K562 (cell line): ENCODE measurements around the gene OR13A1. TPM values are rescaled to one million over a fixed set of nuclear protein-coding genes. Genes with fewer than 3 reads are reported as not detected.
"Not testable (repeated sequence)": the region's sequence is repeated elsewhere in the genome, so short reads cannot be mapped to it uniquely, and the experiment has no call there.

Source experiments
- ATAC-seq: fragments of 200-7000 bp; cut with Tn5 transposase; 3 replicates; pipeline ENCODE4 v1.9.1; 2020; ENCODE audit warnings: moderate library complexity
- BruUV-seq: library from RNA; stranded (reverse); fragments of 400-500 nt; replicated peaks from 2 replicates; lab custom pipeline; 2021; lab: Mats Ljungman, UMichigan
- CTCF ChIA-PET: fragments of 300-600 bp; formaldehyde crosslinking; extraction: SDS; loops from one replicate; lab custom pipeline; 2021; ENCODE audit warnings: low intra/inter-chr PET ratio; lab: Yijun Ruan, JAX
- POLR2A ChIA-PET: fragments of 300-600, 350-650 bp; sonication (Branson Sonifier 250); formaldehyde crosslinking; extraction: SDS; loops from one replicate; lab custom pipeline; 2021; ENCODE audit warnings: antibody characterized with exemption, inconsistent platforms; lab: Yijun Ruan, JAX
- DNase-seq, 4 experiments: peaks; one replicate each; pipeline versions ENCODE4 v3.0.0 to v3.0.0-alpha.2; 2011 to 2018; ENCODE audit warnings: low spot score in 3 of 4, mixed read lengths in 3 of 4; ENCODE audit errors: extremely low read depth in 1 of 4
- FAIRE-seq: peaks from 2 replicates; lab custom pipeline; 2011; peaks lifted over from hg19 to GRCh38; lab: Jason Lieb, UNC
- H2AFZ ChIP-seq: 2 replicates; pipeline ENCODE4 v1.6.0; 2011; ENCODE audit warnings: low read depth, low read length, control low read depth, inconsistent platforms
- H3K27ac ChIP-seq: fragments of 200-600 bp; 3 replicates; pipeline ENCODE4 v1.8.0; 2011; ENCODE audit warnings: low read depth, mild to moderate bottlenecking, control low read depth, inconsistent platforms, low read length, moderate library complexity, mixed read lengths; ENCODE audit errors: extremely low read depth
- H3K27me3 ChIP-seq, 2 experiments: fragments of 300-600 bp in 1 of 2; 2 replicates in 1 of 2; 3 replicates in 1 of 2; pipeline versions ENCODE4 v1.6.0 to v1.8.0; 2011; ENCODE audit warnings: inconsistent platforms in 2 of 2, low read length in 2 of 2, mild to moderate bottlenecking in 1 of 2, mixed read lengths in 1 of 2, moderate library complexity in 1 of 2; ENCODE audit not compliant: control insufficient read depth in 2 of 2, insufficient read depth in 2 of 2
- H3K36me3 ChIP-seq: fragments of 300-600 bp; 3 replicates; pipeline ENCODE4 v1.8.0; 2011; ENCODE audit warnings: mild to moderate bottlenecking, low read length, inconsistent platforms; ENCODE audit not compliant: control insufficient read depth, insufficient read depth
- H3K4me1 ChIP-seq, 2 experiments: fragments of 200-600 bp in 1 of 2; replicated peaks in 1 of 2; 2 replicates in 1 of 2; 3 replicates in 1 of 2; pipeline versions ENCODE4 v1.5.1 to v1.8.0; 2011; ENCODE audit warnings: inconsistent platforms in 2 of 2, low read length in 2 of 2, mild to moderate bottlenecking in 1 of 2, mixed read lengths in 1 of 2, moderate library complexity in 1 of 2; ENCODE audit not compliant: control insufficient read depth in 2 of 2, insufficient read depth in 2 of 2
- H3K4me2 ChIP-seq: 2 replicates; pipeline ENCODE4 v1.6.1; 2011; ENCODE audit warnings: low read length, control low read depth, inconsistent platforms, mixed read lengths; ENCODE audit not compliant: insufficient read depth
- H3K4me3 ChIP-seq: fragments of 200-600 bp; sonication (generic), shearing (Covaris generic); 2 replicates; pipeline ENCODE4 v1.5.1; 2016; ENCODE audit warnings: control low read depth, inconsistent platforms
- H3K79me2 ChIP-seq: fragments of 200-600 bp; 3 replicates; pipeline ENCODE4 v1.8.0; 2011; ENCODE audit warnings: low read length, inconsistent platforms; ENCODE audit not compliant: control insufficient read depth, insufficient read depth
- H3K9ac ChIP-seq, 2 experiments: 2 replicates each; pipeline versions ENCODE4 v1.6.0 to v1.6.1; 2011; ENCODE audit warnings: low read depth in 2 of 2, low read length in 2 of 2, control low read depth in 1 of 2, inconsistent platforms in 1 of 2, mild to moderate bottlenecking in 1 of 2, mixed read lengths in 1 of 2; ENCODE audit not compliant: insufficient read depth in 1 of 2
- H3K9me1 ChIP-seq: one replicate; pipeline ENCODE4 v1.6.0; 2011; ENCODE audit warnings: inconsistent platforms, mild to moderate bottlenecking, low read length, moderate library complexity; ENCODE audit not compliant: control insufficient read depth, insufficient read depth
- H3K9me3 ChIP-seq: replicated peaks from 2 replicates; pipeline ENCODE4 v1.5.1; 2011; ENCODE audit warnings: low read depth, low read length, inconsistent platforms; ENCODE audit not compliant: control insufficient read depth, insufficient read depth
- H4K20me1 ChIP-seq: replicated peaks from 2 replicates; pipeline ENCODE4 v1.6.1; 2011; ENCODE audit warnings: low read length, inconsistent platforms, mixed read lengths; ENCODE audit not compliant: control insufficient read depth, insufficient read depth
- ARID1B ChIP-seq: fragments of 450-650 bp; IDR thresholded peaks from 2 replicates; pipeline ENCODE4 v1.6.1; 2016; ENCODE audit warnings: antibody characterized with exemption, mild to moderate bottlenecking, inconsistent platforms
- CBFA2T2 ChIP-seq: fragments of 450-650 bp; conservative IDR thresholded peaks from 2 replicates; pipeline ENCODE4 v1.6.1; 2017; ENCODE audit warnings: mild to moderate bottlenecking
- CBFA2T3 ChIP-seq: fragments of 450-650 bp; IDR thresholded peaks from 2 replicates; pipeline ENCODE4 v1.6.1; 2017
- CBX8 ChIP-seq: fragments of 200-600 bp; sonication (generic); IDR thresholded peaks from 2 replicates; pipeline ENCODE4 v1.6.1; 2012; ENCODE audit warnings: borderline replicate concordance, mixed run types, low read depth, mild to moderate bottlenecking, moderate library complexity, mixed read lengths, low read length, control low read depth, inconsistent platforms; ENCODE audit not compliant: poor library complexity, severe bottlenecking; ENCODE audit errors: extremely low read depth
- DMBX1 ChIP-seq: fragments of 250-450 bp; sonication (Bioruptor Pico); IDR thresholded peaks from 2 replicates; pipeline ENCODE4 v1.8.0; 2022; ENCODE audit warnings: inconsistent platforms, mild to moderate bottlenecking, moderate library complexity, borderline replicate concordance
- ERF ChIP-seq: fragments of 450-650 bp; formaldehyde crosslinking; IDR thresholded peaks from 2 replicates; pipeline ENCODE4 v1.4.0; 2020; ENCODE audit warnings: mild to moderate bottlenecking, mixed read lengths
- ETS2 ChIP-seq: IDR thresholded peaks from 2 replicates; pipeline ENCODE4 v1.6.1; 2016; ENCODE audit warnings: borderline replicate concordance, missing genetic modification characterization, mild to moderate bottlenecking, moderate library complexity, missing compliant biosample characterization; ENCODE audit not compliant: poor library complexity, severe bottlenecking
- HNRNPUL1 ChIP-seq: fragments of 200-400 bp; formaldehyde crosslinking; IDR thresholded peaks from 2 replicates; pipeline ENCODE4 v1.6.1; 2017; ENCODE audit warnings: low read length
- MAFF ChIP-seq: IDR thresholded peaks from 2 replicates; pipeline ENCODE4 v1.6.1; 2012; ENCODE audit warnings: low read length, improper control_type of control experiment
- MAFK ChIP-seq: IDR thresholded peaks from 2 replicates; pipeline ENCODE4 v1.6.1; 2011; ENCODE audit warnings: low read length, improper control_type of control experiment
- MAZ ChIP-seq, 2 experiments: fragments of 450-650 bp in 1 of 2; sonication (generic) in 1 of 2; formaldehyde crosslinking; IDR thresholded peaks in 1 of 2; conservative IDR thresholded peaks in 1 of 2; 2 replicates each; pipeline versions ENCODE4 v1.4.0 to v1.5.0; 2020; ENCODE audit warnings: mild to moderate bottlenecking in 1 of 2, missing genetic modification reagents in 1 of 2
- MTA2 ChIP-seq: fragments of 450-650 bp; IDR thresholded peaks from 2 replicates; pipeline ENCODE4 v1.6.1; 2016; ENCODE audit warnings: low read depth
- NCOR1 ChIP-seq: fragments of 450-650 bp; IDR thresholded peaks from 2 replicates; pipeline ENCODE4 v1.6.1; 2016; ENCODE audit warnings: mild to moderate bottlenecking, moderate library complexity
- NKRF ChIP-seq: fragments of 450-650 bp; IDR thresholded peaks from 2 replicates; pipeline ENCODE4 v1.6.1; 2016; ENCODE audit warnings: borderline replicate concordance
- SLC30A9 ChIP-seq: fragments of 250-450 bp; sonication (Bioruptor Pico); IDR thresholded peaks from 2 replicates; pipeline ENCODE4 v1.8.0; 2022; ENCODE audit warnings: mild to moderate bottlenecking, moderate library complexity
- TAL1 ChIP-seq: fragments of 450-650 bp; IDR thresholded peaks from 2 replicates; pipeline ENCODE4 v1.6.1; 2016; ENCODE audit warnings: mild to moderate bottlenecking
- WGBS: fragments of 100-300 bp; shearing (Covaris generic); methylation state at CpG from one replicate; pipeline ENCODE4 v1.1.6; 2016; ENCODE audit warnings: low coverage, mixed read lengths; ENCODE audit not compliant: insufficient coverage; ENCODE audit errors: missing lambda C conversion rate; 5-methylcytosine and 5-hydroxymethylcytosine counted together
- in situ Hi-C: fragments of 300-500 bp; cut with MboI; formaldehyde crosslinking; loops from 4 replicates; pipeline ENCODE4 v1.15.0; 2018; ENCODE audit warnings: inconsistent platforms, mixed read lengths
- intact Hi-C: fragments of 100-400 bp; cut with micrococcal nuclease; formaldehyde crosslinking; loops from 2 replicates; pipeline ENCODE4 v1.14.2; 2022
- polyA plus RNA-seq, 8 experiments: library from polyadenylated mRNA; depleted of rRNA in 4 of 8; stranded (reverse) in 5 of 8; unstranded in 3 of 8; fragments of >200 nt; fragmentation: Nextera tagmentation in 2 of 8; fragmentation: Illumina TruSeq in 1 of 8; extraction: Ambion mirVana in 2 of 8; extraction: Trizol in 1 of 8; gene quantifications; 2 replicates each; pipeline versions ENCODE4 v1.2.1 to v1.2.3, GENCODE V29; 2011 to 2014; ENCODE audit warnings: inconsistent platforms in 1 of 8, missing spikeins in 1 of 8
- total RNA-seq, 7 experiments: library from RNA; depleted of rRNA in 6 of 7; stranded (reverse); fragments of >200 nt in 6 of 7; fragmentation: Illumina TruSeq in 2 of 7; extraction: Trizol in 2 of 7; gene quantifications; 2 replicates each; pipeline versions ENCODE4 v1.2.1 to v1.2.3, GENCODE V29; 2011 to 2021; ENCODE audit warnings: low replicate concordance in 1 of 7

The OR13A1 gene
- total and polyA plus RNA-seq, 9 of the 15 experiments (the other 6 are each of a cell fraction or from before 2014, with no cell fraction given): 0.03 to 0.11 (median 0.06) TPM; not detected in 3

GRCh38 chr10:45340420-45340819, 25.0 kb upstream of the OR13A1 start:
- FAIRE-seq, H3K27me3 ChIP-seq, H3K79me2 ChIP-seq, H3K27ac ChIP-seq, H3K4me2 ChIP-seq, CTCF ChIA-PET, in situ Hi-C loops, intact Hi-C loops, ATAC-seq, H4K20me1 ChIP-seq, H3K9me3 ChIP-seq, H3K4me3 ChIP-seq, BruUV-seq, H3K36me3 ChIP-seq, POLR2A ChIA-PET, H3K9ac ChIP-seq, H2AFZ ChIP-seq, H3K4me1 ChIP-seq, H3K9me1 ChIP-seq: not testable (repeated sequence)
- peak in 1 of 4 experiments; percentile 17 for DNase-seq
- peak; percentile 33; the same call in 1 of the 2 replicates for TF ChIP-seq NCOR1
- peak; percentile 48 for TF ChIP-seq ARID1B
- TF ChIP-seq CBFA2T3: peak; percentile 55
- peak; percentile 50; the same call in 1 of the 2 replicates for TF ChIP-seq TAL1
- TF ChIP-seq CBFA2T2: 0 out of 2 replicates have a peak, but pooled peaks have one; percentile 44
- TF ChIP-seq MAZ (CRISPR knock-in tag; conservative IDR thresholded peaks at IDR 0.05 in 1 of 2, IDR thresholded peaks at IDR 0.05 in 1 of 2): peak in 1 of 2 experiments; percentile 32; a peak in 1 of 4 replicates
- peak; percentile 44; the same call in 1 of the 2 replicates for TF ChIP-seq MTA2
- 4% methylated on average over 4 of the region's 4 CpGs for WGBS

- DNase-seq: peak in 1 of 4 experiments; percentile 41
- Histone ChIP-seq H3K27ac (no peak overlapping the region), H3K9ac (no peak overlapping the region), H3K79me2 (no peaks in the 10 kb centered on the region), H3K9me1 (no peaks in the 10 kb centered on the region), H3K4me1 (no peaks in the 10 kb centered on the region; a peak in 2 of 5 replicates), H3K27me3 (0 out of 5 replicates have a peak, but pooled peaks cover 0 to 4% of the 10 kb centered on the region in 2 experiments), H3K4me3 (no peak overlapping the region), H2AFZ (no peak overlapping the region), H3K4me2 (no peak overlapping the region), H3K9me3 (no peaks in the 10 kb centered on the region; the same call in 1 of the 2 replicates), H4K20me1 (no peaks in the 10 kb centered on the region), H3K36me3 (no peaks in the 10 kb centered on the region)
- ChIA-PET CTCF (no interaction called here), POLR2A (no interaction called here)
- FAIRE-seq: no peak
- BruUV-seq: no TSS peak
- intact Hi-C loops (no loop called here), in situ Hi-C loops (no loop called here)
- 13% methylated on average over 1 of the region's 1 CpG for WGBS
- no peak for ATAC-seq
- peak; percentile 46; the same call in 1 of the 2 replicates for TF ChIP-seq MAFK
- no peak for TF ChIP-seq ETS2 (tag)
- TF ChIP-seq ERF (CRISPR knock-in tag): no peak
- no peak for TF ChIP-seq NKRF
- no peak for TF ChIP-seq CBX8
- peak; percentile 38; the same call in 1 of the 2 replicates for TF ChIP-seq MAFF
- no peak for TF ChIP-seq SLC30A9
- no peak for TF ChIP-seq HNRNPUL1
- TF ChIP-seq DMBX1 (CRISPR knock-in tag): no peak
These were observed 24.5 kb upstream of the OR13A1 start for GRCh38 chr10:45339894-45340293.
